Gastrocnemius medialis (tissue), 4 donors: ENCODE measurements around the gene SHTN1.

Experiments
- POLR2A ChIP-seq, 2 donors: fragments of 450-650 bp; IDR thresholded peaks; one replicate each; pipeline ENCODE4 v1.6.1; 2017; ENCODE audit warnings: antibody characterized with exemption in 2 of 2, mild to moderate bottlenecking in 2 of 2, moderate library complexity in 2 of 2
- TF ChIP-seq, protein P1 (sequence below), 5 experiments: fragments of 450-650 bp in 3 of 5; fragments of 200-600 bp in 2 of 5; sonication (generic) in 2 of 5; IDR thresholded peaks in 4 of 5; conservative IDR thresholded peaks in 1 of 5; 1 replicate in 4 of 5; 2 replicates in 1 of 5; pipeline ENCODE4 v1.5.1; 2016 to 2019; ENCODE audit warnings: antibody characterized with exemption in 5 of 5, mild to moderate bottlenecking in 3 of 5, moderate library complexity in 3 of 5

DNA sequence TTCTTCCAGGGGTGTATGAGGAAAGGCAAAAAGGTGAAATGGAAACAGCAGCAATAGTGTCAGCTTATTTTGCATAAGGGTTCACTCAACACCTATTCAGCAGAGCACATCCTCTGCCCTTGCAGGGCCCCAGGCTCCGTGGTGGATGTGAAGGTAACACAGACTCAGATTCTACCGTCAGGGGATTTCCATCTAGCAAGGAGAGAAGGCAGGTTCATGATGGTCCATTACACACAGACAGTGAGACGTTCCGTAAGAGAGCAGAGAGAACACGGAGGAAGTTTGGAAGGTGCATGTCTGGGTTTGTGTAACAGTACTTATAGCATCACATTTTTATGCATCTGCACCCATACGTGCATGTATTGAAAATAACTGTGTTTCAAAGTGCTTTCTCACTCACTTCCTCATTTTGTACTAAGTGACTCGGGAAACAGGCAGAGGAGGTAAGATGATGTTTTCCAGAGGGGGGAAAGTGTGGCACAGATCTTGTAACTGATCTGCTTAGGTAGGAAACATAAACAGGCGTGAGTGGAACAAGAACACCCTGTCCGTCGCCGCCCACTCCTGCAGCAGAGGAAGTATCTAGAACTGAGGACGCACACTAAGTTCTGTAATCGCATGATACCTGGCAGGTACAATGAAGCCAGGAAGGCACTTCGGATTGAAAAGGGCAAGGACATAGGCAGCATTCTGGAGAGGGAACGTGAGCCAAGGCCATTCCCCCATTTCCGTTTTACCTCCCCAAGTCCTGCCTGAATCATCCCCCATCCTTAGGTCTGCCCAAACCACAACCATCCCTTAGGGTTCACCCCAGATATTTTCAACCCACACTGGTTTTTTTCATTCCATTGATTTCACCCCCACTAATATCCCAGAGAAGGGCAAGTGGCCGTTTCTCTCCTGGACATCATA, 156.7 kb downstream of the SHTN1 start:
- no peak for TF ChIP-seq POLR2A (IDR thresholded peaks at IDR 0.05)
- TF ChIP-seq, protein P1, sequence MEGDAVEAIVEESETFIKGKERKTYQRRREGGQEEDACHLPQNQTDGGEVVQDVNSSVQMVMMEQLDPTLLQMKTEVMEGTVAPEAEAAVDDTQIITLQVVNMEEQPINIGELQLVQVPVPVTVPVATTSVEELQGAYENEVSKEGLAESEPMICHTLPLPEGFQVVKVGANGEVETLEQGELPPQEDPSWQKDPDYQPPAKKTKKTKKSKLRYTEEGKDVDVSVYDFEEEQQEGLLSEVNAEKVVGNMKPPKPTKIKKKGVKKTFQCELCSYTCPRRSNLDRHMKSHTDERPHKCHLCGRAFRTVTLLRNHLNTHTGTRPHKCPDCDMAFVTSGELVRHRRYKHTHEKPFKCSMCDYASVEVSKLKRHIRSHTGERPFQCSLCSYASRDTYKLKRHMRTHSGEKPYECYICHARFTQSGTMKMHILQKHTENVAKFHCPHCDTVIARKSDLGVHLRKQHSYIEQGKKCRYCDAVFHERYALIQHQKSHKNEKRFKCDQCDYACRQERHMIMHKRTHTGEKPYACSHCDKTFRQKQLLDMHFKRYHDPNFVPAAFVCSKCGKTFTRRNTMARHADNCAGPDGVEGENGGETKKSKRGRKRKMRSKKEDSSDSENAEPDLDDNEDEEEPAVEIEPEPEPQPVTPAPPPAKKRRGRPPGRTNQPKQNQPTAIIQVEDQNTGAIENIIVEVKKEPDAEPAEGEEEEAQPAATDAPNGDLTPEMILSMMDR (IDR thresholded peaks at IDR 0.05 in 4 of 5, conservative IDR thresholded peaks at IDR 0.05 in 1 of 5), result no peak
